HCT116 (cell line): ENCODE results near the gene GLRA3. TPM values are rescaled to one million over a fixed set of nuclear protein-coding genes. Genes with fewer than 3 reads are reported as not detected.

Source experiments
- ATAC-seq: fragments of 200-7000 bp; cut with Tn5 transposase; 2 replicates; pipeline ENCODE4 v1.9.1; 2020; ENCODE audit warnings: mild to moderate bottlenecking, moderate library complexity
- BruUV-seq: library from RNA; stranded (reverse); fragments of 400-500 nt; replicated peaks from 2 replicates; lab custom pipeline; 2021; lab: Mats Ljungman, UMichigan
- CTCF ChIA-PET: fragments of 300-600 bp; sonication (Branson Sonifier 250); formaldehyde crosslinking; loops from one replicate; lab custom pipeline; 2021; ENCODE audit warnings: antibody characterized with exemption; lab: Charles Lee
- POLR2A ChIA-PET: fragments of 300-600, 350-600 bp; sonication (Branson Sonifier 250); formaldehyde crosslinking; loops from one replicate; lab custom pipeline; 2021; ENCODE audit warnings: antibody characterized with exemption; lab: Charles Lee
- RAD21 ChIA-PET, 2 experiments: fragments of 300-600 bp; sonication (Branson Sonifier 250); formaldehyde crosslinking; loops; one replicate each; lab custom pipeline; 2023; ENCODE audit warnings: low total read pairs in 2 of 2; ENCODE audit not compliant: uncharacterized antibody in 2 of 2, unreplicated experiment in 2 of 2, low non-redundant PET in 1 of 2; lab: Charles Lee
- DNase-seq: peaks from one replicate; pipeline ENCODE4 v3.0.0-alpha.2; 2010; ENCODE audit warnings: low read depth, low spot score
- H2AFZ ChIP-seq: fragments of 200-600 bp; shearing (Covaris generic), sonication (generic); 2 replicates; pipeline ENCODE4 v1.6.1; 2017; ENCODE audit warnings: low read depth, mixed run types, mixed read lengths, antibody characterized with exemption, low read length; ENCODE audit not compliant: poor library complexity, severe bottlenecking
- H3K27ac ChIP-seq: 2 replicates; pipeline ENCODE4 v1.5.1; 2012; ENCODE audit warnings: low read depth, low read length
- H3K27me3 ChIP-seq: fragments of 200-600 bp; sonication (generic); 2 replicates; pipeline ENCODE4 v1.6.1; 2016; ENCODE audit warnings: mixed run types, low read length, mixed read lengths; ENCODE audit not compliant: insufficient read depth
- H3K36me3 ChIP-seq, 2 experiments: fragments of 200-500 bp in 1 of 2; fragments of 200-600 bp in 1 of 2; sonication (Bioruptor generic) in 1 of 2; sonication (generic) in 1 of 2; 2 replicates each; pipeline versions ENCODE4 v1.5.1 to v1.6.1; 2014 to 2016; ENCODE audit warnings: low read length in 2 of 2, inconsistent platforms in 1 of 2, mixed read lengths in 1 of 2, mixed run types in 1 of 2; ENCODE audit not compliant: insufficient read depth in 2 of 2, control insufficient read depth in 1 of 2
- H3K4me1 ChIP-seq, 2 experiments: fragments of 200-600 bp in 1 of 2; sonication (generic) in 1 of 2; 2 replicates each; pipeline versions ENCODE4 v1.5.1 to v1.6.1; 2012 to 2017; ENCODE audit warnings: low read length in 2 of 2, inconsistent platforms in 1 of 2, mild to moderate bottlenecking in 1 of 2, mixed read lengths in 1 of 2, mixed run types in 1 of 2, moderate library complexity in 1 of 2; ENCODE audit not compliant: insufficient read depth in 2 of 2, control insufficient read depth in 1 of 2
- H3K4me2 ChIP-seq: fragments of 200-600 bp; sonication (generic); 2 replicates; pipeline ENCODE4 v1.6.1; 2017; ENCODE audit warnings: mixed run types, low read length, mixed read lengths
- H3K4me3 ChIP-seq, 2 experiments: fragments of 200-600 bp in 1 of 2; sonication (generic) in 1 of 2; replicated peaks in 1 of 2; 2 replicates each; pipeline ENCODE4 v1.5.1; 2011 to 2016; ENCODE audit warnings: low read length in 2 of 2, control low read depth in 1 of 2, low read depth in 1 of 2, mild to moderate bottlenecking in 1 of 2, mixed read lengths in 1 of 2, mixed run types in 1 of 2
- H3K79me2 ChIP-seq: fragments of 200-600 bp; sonication (generic); 2 replicates; pipeline ENCODE4 v1.6.1; 2017; ENCODE audit warnings: mild to moderate bottlenecking, mixed run types, low read length, moderate library complexity, mixed read lengths; ENCODE audit not compliant: insufficient read depth
- H3K9ac ChIP-seq: fragments of 200-600 bp; sonication (generic); 2 replicates; pipeline ENCODE4 v1.6.1; 2016; ENCODE audit warnings: low read length, mixed read lengths
- H3K9me2 ChIP-seq: fragments of 200-600 bp; sonication (generic), shearing (Covaris generic); 2 replicates; pipeline ENCODE4 v1.6.1; 2017; ENCODE audit warnings: mixed run types, mild to moderate bottlenecking, moderate library complexity; ENCODE audit not compliant: insufficient read depth
- H3K9me3 ChIP-seq, 2 experiments: fragments of 200-500 bp in 1 of 2; fragments of 200-600 bp in 1 of 2; sonication (Bioruptor generic) in 1 of 2; sonication (generic) in 1 of 2; 2 replicates each; pipeline ENCODE4 v1.6.1; 2014 to 2017; ENCODE audit warnings: low read length in 2 of 2, mixed read lengths in 2 of 2, inconsistent platforms in 1 of 2, low read depth in 1 of 2, mild to moderate bottlenecking in 1 of 2, mixed run types in 1 of 2, moderate library complexity in 1 of 2; ENCODE audit not compliant: control insufficient read depth in 1 of 2, insufficient read depth in 1 of 2
- H4K20me1 ChIP-seq: fragments of 200-600 bp; sonication (generic), shearing (Covaris generic); 2 replicates; pipeline ENCODE4 v1.6.1; 2017; ENCODE audit warnings: mixed run types, mild to moderate bottlenecking, moderate library complexity; ENCODE audit not compliant: insufficient read depth
- CBX3 ChIP-seq: IDR thresholded peaks from 2 replicates; pipeline ENCODE4 v1.6.1; 2012; ENCODE audit warnings: low read depth
- CEBPB ChIP-seq: IDR thresholded peaks from 2 replicates; pipeline ENCODE4 v1.6.1; 2012; ENCODE audit warnings: low read depth
- EGR1 ChIP-seq: IDR thresholded peaks from 2 replicates; pipeline ENCODE4 v1.6.1; 2012; ENCODE audit warnings: low read depth
- EZH2 ChIP-seq: fragments of 200-600 bp; sonication (generic); IDR thresholded peaks from 2 replicates; pipeline ENCODE4 v1.6.1; 2017; ENCODE audit warnings: antibody characterized with exemption, mixed run types
- FOSL1 ChIP-seq: IDR thresholded peaks from 2 replicates; pipeline ENCODE4 v1.6.1; 2012; ENCODE audit warnings: low read depth
- JUND ChIP-seq: IDR thresholded peaks from 2 replicates; pipeline ENCODE4 v1.6.1; 2012
- POLR2AphosphoS5 ChIP-seq: IDR thresholded peaks from 2 replicates; pipeline ENCODE4 v1.6.1; 2011; ENCODE audit warnings: mild to moderate bottlenecking, low read depth, low read length, moderate library complexity
- RAD21 ChIP-seq: IDR thresholded peaks from 2 replicates; pipeline ENCODE4 v1.6.1; 2012; ENCODE audit warnings: low read depth, mild to moderate bottlenecking
- SIN3A ChIP-seq: IDR thresholded peaks from 2 replicates; pipeline ENCODE4 v1.6.1; 2012; ENCODE audit warnings: low read depth
- SP1 ChIP-seq: IDR thresholded peaks from 2 replicates; pipeline ENCODE4 v1.6.1; 2012; ENCODE audit warnings: low read depth
- TCF7L2 ChIP-seq: IDR thresholded peaks from 2 replicates; pipeline ENCODE4 v1.7.0; 2011; ENCODE audit warnings: borderline replicate concordance, inconsistent platforms; ENCODE audit not compliant: insufficient read depth, insufficient read length; ENCODE audit errors: extremely low read depth
- YY1 ChIP-seq: IDR thresholded peaks from 2 replicates; pipeline ENCODE4 v1.6.1; 2011; ENCODE audit warnings: low read length, low read depth, moderate library complexity, mild to moderate bottlenecking; ENCODE audit not compliant: insufficient replicate concordance; ENCODE audit errors: extremely low read depth
- ZNF274 ChIP-seq: fragments of 200-500 bp; sonication (Bioruptor generic); IDR thresholded peaks from 2 replicates; pipeline ENCODE4 v1.6.1; 2014; ENCODE audit warnings: mild to moderate bottlenecking, low read depth, low read length, inconsistent platforms
- intact Hi-C: fragments of 100-400 bp; cut with micrococcal nuclease; formaldehyde crosslinking; loops from 2 replicates; pipeline ENCODE4 v1.10.0; 2022
- total RNA-seq: library from RNA; stranded (reverse); gene quantifications from one replicate; pipeline ENCODE4 v1.2.1, GENCODE V29; 2021; ENCODE audit not compliant: unreplicated experiment
- TF ChIP-seq, protein P1 (sequence below): IDR thresholded peaks from 2 replicates; pipeline ENCODE4 v1.6.1; 2011; ENCODE audit warnings: mild to moderate bottlenecking, low read length, moderate library complexity; ENCODE audit not compliant: insufficient replicate concordance; ENCODE audit errors: extremely low read depth
- TF ChIP-seq, protein P2 (sequence below), 3 experiments: fragments of 200-600 bp in 1 of 3; sonication (generic) in 1 of 3; IDR thresholded peaks in 2 of 3; conservative IDR thresholded peaks in 1 of 3; 2 replicates each; pipeline ENCODE4 v1.5.1; 2012 to 2017; ENCODE audit warnings: low read depth in 2 of 3, low read length in 2 of 3, antibody characterized with exemption in 1 of 3, borderline replicate concordance in 1 of 3, control low read depth in 1 of 3, mild to moderate bottlenecking in 1 of 3, mixed read lengths in 1 of 3, mixed run types in 1 of 3, moderate library complexity in 1 of 3; ENCODE audit not compliant: insufficient read depth in 1 of 3
- TF ChIP-seq, protein P3 (sequence below): IDR thresholded peaks from 2 replicates; pipeline ENCODE4 v1.6.1; 2012

The GLRA3 gene
- total RNA-seq, 1 experiment from 2014 or later, result not detected

DNA sequence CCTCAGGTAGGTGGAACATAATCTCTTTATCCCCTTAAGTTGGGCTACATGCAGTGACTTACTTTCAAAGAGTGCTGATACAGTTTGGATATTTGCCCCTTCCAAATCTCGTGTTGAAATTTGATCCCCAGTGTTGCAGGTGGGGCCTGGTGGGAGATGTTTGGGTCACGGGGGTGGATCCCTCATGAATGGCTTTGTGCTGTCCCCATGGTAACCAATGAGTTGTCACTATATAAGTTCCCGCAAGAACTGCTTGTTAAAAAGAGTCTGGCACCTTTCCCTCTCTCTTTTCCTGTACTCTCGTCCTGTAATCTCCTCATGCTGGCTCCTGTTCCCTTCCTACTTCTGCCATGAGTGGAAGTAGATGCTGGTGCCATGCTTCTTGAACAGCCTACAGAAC lies 71.3 kb downstream of the GLRA3 start:
- Histone ChIP-seq H4K20me1 (no peaks in the 10 kb centered on the region), H3K4me2 (no peak overlapping the region), H3K27ac (no peak overlapping the region), H3K36me3 (no peaks in the 10 kb centered on the region), H3K9ac (no peak overlapping the region), H3K27me3 (no peaks in the 10 kb centered on the region), H3K9me2 (no peaks in the 10 kb centered on the region), H3K9me3 (no peaks in the 10 kb centered on the region), H3K79me2 (no peaks in the 10 kb centered on the region), H3K4me1 (no peaks in the 10 kb centered on the region), H2AFZ (no peak overlapping the region), H3K4me3 (no peak overlapping the region)
- ChIA-PET RAD21 (no interaction called here), CTCF (no interaction called here), POLR2A (no interaction called here)
- BruUV-seq, result no TSS peak
- intact Hi-C loops, result no loop called here
- ATAC-seq (no peak), DNase-seq (no peak)
- TF ChIP-seq FOSL1 (no peak), TCF7L2 (no peak), EZH2 (no peak), RAD21 (no peak), POLR2AphosphoS5 (no peak), CBX3 (no peak), EGR1 (no peak), CEBPB (no peak), SP1 (no peak), ZNF274 (no peak), SIN3A (no peak), YY1 (no peak), JUND (no peak)
- TF ChIP-seq, protein P1, sequence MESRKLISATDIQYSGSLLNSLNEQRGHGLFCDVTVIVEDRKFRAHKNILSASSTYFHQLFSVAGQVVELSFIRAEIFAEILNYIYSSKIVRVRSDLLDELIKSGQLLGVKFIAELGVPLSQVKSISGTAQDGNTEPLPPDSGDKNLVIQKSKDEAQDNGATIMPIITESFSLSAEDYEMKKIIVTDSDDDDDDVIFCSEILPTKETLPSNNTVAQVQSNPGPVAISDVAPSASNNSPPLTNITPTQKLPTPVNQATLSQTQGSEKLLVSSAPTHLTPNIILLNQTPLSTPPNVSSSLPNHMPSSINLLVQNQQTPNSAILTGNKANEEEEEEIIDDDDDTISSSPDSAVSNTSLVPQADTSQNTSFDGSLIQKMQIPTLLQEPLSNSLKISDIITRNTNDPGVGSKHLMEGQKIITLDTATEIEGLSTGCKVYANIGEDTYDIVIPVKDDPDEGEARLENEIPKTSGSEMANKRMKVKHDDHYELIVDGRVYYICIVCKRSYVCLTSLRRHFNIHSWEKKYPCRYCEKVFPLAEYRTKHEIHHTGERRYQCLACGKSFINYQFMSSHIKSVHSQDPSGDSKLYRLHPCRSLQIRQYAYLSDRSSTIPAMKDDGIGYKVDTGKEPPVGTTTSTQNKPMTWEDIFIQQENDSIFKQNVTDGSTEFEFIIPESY, result no peak
- TF ChIP-seq, protein P2, sequence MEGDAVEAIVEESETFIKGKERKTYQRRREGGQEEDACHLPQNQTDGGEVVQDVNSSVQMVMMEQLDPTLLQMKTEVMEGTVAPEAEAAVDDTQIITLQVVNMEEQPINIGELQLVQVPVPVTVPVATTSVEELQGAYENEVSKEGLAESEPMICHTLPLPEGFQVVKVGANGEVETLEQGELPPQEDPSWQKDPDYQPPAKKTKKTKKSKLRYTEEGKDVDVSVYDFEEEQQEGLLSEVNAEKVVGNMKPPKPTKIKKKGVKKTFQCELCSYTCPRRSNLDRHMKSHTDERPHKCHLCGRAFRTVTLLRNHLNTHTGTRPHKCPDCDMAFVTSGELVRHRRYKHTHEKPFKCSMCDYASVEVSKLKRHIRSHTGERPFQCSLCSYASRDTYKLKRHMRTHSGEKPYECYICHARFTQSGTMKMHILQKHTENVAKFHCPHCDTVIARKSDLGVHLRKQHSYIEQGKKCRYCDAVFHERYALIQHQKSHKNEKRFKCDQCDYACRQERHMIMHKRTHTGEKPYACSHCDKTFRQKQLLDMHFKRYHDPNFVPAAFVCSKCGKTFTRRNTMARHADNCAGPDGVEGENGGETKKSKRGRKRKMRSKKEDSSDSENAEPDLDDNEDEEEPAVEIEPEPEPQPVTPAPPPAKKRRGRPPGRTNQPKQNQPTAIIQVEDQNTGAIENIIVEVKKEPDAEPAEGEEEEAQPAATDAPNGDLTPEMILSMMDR (IDR thresholded peaks at IDR 0.05 in 2 of 3, conservative IDR thresholded peaks at IDR 0.05 in 1 of 3; ENCODE audit: borderline replicate concordance in 1 of 3, insufficient read depth in 1 of 3, low read depth in 2 of 3, low read length in 2 of 3), result no peak
- TF ChIP-seq, protein P3, sequence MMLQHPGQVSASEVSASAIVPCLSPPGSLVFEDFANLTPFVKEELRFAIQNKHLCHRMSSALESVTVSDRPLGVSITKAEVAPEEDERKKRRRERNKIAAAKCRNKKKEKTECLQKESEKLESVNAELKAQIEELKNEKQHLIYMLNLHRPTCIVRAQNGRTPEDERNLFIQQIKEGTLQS, result no peak
